ENCODE results near the gene MOK. TPM values are rescaled to one million over a fixed set of nuclear protein-coding genes. Genes with fewer than 3 reads are reported as not detected.
"Not testable (repeated sequence)": the region's sequence is repeated elsewhere in the genome, so short reads cannot be mapped to it uniquely, and the experiment has no call there.

MOK gene
- polyA plus RNA-seq, 1 donor, result 11.1 TPM

DNA sequence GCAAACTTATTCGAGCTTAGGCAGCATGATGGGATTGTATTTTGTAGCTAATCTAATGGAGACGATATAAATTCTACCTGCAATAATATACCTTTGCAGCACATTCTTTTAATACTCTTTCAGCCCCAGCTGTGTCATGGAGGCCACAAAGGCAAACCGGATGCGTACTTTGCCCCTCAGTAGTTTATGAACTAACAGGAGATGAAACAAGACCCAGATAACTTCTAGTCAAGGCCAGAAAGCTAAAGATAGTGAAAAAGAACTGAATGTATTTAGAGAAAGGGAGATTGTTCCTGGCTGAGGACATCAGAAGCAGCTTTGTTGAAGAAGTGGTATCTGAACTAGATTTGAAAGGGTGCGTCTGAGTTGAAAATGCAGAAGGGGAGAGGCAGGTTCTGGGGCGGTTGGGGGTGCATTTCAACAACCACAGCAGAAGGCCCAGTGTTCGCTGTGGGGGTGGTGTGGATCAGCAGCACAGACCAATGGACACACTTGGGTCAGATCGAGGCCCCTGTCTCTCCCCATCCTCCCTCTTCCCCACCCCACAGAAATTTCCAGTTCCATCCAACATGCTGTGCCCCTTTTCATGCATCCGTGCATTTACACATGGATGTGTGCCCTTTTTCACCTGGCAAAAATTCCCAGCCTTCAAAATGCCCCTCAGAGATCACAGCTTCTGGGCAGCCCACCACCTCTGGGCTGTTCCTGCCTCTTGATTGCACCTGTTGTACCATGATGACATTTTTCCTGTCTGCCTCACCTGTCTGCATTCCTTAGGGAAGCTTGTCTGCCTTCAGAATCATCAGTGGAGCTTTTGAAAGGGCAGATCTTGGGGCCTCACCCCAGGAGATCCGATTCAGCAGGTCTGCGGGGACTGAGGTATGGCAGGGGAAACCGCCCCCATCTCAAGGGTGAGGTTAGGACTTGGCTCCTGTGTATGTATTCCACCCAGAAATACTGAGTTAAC, 16.8 kb upstream of the MOK start:
- DNase-seq, result peak; percentile 14

DNA sequence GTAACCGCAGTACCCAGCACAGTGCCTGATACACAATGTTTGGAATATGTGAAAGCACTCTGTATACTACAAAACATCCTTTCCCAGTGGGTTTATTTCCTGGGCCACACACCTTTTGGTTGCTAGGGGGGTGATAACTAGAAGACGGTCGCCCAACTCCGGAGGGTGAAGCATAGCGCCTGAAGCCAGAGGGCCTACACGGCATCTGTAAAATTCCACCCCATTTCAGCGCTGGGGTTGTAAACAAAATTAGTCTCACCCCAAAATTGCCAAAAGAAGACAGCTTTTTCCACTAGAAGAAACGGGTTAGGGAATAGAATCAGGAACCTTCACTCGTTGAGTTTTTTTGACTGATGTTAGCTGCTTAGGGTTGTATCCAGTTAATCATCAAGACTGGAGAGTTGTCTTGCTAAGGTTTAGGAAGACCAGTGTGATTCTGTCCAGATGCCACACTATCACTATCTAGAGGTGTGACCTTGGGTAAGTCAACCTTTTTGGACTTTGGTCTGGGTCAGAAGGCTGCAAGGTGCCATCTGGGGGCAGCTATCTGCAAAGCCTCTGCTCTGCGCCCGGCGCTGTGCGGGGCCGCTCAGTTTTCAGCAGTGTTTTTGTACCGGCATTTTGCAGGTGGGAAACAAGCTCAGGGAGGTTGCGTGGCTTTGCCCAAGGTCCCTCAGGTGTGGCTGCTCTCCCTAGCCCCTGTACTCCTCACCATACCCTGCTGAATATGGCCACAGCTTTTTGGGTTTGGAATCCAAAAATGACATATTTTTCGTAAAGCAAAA, 15.9 kb upstream of the MOK start:
- DNase-seq, result no peak

DNA sequence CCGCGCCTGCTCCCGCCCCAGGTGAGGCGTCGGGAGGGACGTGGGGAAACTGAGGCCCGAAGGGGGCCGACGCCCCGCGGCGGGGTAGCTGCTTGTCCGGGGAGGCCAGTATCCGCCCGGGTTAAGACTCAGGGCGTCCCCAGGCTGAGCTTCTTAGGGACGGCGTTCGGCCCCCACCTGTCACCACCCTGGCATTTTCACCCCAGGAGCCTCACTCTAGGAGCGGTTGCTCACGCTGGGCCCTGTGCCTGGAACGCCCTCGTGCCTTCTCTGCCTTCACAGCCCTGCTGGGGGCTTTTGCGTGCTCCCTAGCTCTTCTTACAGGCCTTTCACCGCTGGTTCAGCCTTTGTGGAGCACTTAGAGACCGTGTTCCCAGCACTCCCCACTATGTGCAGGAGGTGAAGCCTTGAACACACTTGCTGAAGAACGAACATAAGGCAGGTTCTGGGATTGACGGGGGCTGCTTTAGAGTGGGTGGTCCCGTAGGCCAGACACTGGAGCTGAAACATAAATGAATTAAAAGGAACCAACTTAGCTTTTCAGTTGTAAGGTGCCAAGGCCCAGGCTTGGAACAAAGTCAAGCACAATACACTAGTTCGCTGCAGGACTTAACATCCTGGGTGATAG, 15.2 kb upstream of the MOK start:
- peak; percentile 56 for DNase-seq

DNA sequence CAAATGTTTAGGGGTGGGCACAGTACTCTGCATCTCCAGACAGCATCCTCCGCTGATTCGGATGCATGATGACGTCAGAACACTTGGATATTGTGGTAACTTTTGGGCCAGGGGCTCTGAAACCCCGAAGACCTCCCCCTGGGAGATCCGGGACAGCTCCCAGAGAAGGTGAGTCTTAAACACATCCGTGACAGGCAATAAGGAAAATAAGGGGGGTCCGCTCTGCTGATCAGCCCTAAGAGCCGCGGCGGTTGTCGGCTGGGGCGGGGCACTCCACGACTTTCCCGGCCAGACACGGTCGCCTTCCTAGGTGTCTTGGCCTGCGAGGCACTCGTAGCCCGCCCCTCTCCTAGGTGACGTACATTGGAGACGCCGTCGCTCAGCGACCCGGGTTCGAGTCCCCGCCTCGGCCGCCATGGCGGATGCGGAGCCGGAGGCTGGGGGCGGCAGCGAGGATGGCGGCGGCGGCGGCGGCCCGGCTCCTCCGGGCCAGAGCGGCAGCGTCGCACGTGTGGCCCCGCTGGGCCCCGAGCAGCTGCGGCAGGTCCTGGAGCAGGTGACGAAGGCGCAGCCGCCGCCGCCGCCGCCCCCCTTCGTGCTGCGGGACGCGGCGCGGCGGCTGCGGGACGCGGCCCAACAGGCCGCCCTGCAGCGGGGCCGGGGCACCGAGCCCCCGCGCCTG, 14.5 kb upstream of the MOK start, which contains the start of gene ZNF839:
Gene ZNF839 (plus strand): TSS at position 396 of the 682 bp plus-strand sequence. CDS start 20 bp downstream, at position 416.
- peak; percentile 91 for DNase-seq

DNA sequence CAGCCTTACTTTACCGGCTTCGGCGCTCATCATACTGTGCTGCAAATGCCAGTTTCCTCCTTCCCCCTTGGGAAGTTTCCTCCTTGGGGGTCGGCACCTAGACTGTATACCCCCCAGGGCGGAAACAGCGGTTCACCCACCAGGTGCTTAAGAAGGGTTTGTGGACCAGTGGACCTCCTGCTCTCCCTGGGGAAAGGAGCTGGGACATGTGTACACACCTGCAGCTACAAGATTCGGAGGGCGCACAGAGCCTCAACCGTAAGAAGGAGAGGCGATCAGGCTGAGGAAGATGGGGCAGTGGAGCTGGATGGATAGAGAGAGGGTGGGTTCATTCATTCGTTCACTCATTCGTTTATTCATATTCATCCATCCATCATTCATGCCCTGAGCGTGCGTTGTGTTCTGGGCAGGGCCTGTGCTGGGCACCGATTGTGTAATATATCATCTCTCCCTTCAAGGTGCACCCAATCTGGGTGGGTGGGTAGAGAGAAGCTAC, 13.9 kb upstream of the MOK start:
- DNase-seq, result no peak

DNA sequence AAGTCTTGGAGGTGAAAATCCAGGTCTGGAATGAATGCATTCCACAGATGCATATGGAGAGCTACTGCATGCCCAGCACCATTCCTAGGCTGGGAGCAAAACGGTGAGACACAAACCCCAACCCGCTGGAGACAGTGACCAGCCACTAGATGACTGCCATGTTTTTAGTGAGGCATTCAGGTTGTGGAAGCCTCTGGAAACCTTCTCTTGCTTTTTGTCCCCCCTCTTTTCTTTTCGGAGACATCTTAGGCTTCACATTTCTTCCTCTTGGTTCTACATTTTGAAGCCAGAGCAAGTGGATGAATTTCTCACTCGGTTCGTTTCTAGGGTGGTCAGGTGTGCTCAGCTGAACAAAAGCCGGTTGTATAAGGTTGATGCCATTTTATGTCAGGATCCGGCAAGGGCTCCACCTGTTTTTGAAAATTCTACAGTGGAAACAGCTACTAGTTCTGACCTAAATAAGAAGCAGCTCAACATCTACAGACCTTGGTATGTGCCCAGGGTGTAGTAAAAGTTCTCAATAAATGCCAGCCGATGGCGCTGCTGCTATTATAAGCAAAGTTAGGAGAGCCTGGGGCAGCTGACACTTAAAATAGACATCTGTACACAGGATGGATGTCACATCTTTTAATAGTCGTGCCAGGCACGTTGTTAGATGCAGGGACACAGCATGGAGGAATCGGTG, 12.7 kb upstream of the MOK start:
- DNase-seq, result peak; percentile 8

DNA sequence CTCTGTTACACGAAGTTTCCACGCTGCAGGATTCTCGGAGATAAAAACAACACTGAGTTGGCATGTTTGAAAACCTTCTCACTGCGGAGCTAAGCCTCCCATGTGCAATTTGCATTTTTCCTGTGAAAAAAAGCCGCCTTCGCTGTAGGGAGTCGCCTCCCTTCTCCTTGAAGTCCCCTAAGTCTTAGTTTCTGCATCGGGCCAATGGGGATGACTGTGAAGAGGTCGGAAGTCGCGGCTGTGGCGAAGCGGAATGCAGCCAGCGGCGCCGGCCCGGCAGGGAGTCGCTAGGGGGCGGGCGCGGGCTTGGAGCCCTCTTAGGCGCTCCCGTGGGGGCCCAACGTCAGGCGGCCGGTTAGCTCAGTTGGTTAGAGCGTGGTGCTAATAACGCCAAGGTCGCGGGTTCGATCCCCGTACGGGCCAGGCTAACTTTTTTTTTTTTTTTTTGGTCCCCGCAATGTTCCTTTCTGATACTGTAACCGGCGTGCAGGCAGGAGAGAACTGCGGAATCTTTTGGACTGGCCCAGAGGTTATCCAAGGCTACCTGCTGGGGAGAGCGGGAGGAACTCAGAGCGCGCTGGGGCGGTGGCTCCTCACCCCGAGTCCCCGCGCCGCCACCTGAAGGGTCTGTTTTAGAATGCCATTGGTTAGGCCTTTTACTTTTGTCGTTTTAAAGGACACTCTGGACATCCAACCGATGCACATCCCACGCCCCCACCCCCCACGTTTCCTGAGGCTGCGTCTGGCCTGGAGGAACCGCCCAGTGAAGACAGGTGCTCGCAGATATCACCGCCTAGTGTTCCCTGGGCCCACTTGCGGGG, 12.0 kb upstream of the MOK start:
- peak; percentile 91 for DNase-seq

DNA sequence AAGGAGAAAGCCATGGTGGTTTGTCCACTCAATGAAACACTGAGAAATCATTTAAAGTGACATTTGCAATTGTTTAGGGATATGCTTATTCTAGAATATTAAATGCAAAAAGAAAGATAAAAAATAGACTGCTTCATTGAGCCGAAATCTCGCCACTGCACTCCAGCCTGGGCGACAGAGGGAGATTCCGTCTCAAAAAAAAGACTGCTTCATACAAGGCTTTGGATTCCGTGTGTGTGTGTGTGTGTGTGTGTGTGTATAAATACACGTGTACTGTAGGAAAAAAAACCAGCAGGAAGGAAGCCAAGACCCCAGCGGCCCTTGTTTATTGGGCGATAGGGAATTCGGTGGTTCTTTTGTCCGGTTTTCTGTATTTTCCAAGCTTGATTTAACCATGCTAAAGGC, 11.4 kb upstream of the MOK start:
- peak; percentile 84 for DNase-seq

DNA sequence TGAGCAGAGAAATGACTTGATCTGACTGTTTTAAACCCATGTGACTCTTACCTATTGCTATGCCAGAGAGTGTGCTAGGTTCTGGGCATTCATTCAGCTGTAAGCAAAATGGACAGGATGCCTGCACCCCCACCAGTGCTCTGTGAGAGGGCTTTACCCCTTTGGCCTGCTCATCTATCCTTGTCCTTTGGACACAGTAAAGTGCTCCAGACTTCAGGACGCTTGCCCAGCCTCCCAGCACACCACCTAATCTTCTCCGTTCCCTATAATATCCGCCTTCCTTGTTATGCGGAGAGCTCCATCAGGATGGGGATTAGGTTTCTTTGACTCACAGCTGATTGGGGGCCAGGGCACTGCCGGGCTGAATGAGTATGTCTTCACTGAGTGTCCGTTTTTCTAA, 10.2 kb upstream of the MOK start:
- no peak for DNase-seq

DNA sequence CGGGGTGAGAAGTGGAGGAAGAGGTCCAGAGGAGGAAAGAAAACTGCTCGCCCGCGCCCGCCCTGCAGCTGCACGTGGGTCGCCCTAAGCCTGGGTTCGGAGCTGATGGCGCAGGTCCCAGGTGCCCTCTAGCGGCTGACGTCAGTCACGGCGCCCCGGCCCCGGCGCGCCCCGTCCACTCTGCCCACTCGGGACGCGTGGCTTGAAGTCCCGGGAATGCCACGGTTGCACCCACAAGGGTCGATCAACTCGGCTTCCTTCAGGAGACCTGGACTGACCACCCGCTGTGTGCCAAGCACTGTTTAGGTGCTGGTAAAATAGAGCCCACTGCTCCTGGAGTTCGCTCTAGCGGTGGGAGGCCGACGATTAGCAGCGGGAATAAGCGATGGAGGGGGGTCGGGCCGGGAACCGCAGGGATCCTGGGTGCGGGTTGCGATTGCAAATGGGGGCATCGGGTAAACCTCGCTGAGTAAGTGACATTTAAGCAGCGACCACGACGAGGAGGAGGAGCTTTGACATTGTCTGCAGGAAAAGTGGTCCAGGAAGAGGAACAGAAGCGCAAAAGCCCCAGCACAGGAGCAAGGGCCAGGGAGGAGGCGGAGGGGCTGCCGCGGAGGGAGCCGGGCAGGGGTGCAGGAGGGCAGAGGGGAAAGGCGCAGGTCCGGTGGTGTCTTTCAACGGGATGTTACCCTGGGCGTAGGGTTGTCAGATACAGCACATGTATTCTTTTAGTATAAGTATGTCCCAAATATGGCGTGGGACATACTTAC, 9.5 kb upstream of the MOK start:
- peak; percentile 87 for DNase-seq

DNA sequence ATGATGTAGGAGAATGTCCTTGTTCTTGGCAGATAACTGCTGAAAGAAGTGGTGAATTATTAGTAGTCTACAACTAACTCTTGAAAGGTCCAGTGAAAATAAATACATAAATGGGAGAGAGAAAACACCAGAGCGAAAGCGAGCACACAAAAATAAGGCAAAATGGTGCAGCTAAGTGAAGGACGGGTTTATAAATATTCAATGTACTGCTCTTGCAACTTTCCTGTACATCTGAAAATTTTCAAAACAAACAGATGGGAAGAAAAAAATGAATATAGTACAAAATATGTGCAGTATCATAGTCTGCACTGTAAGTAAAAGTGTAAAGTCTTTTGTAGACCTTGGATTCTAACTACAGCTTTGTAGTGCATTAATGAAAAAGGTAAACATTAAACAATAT, 1.3 kb downstream of the MOK start:
- DNase-seq, result no peak

DNA sequence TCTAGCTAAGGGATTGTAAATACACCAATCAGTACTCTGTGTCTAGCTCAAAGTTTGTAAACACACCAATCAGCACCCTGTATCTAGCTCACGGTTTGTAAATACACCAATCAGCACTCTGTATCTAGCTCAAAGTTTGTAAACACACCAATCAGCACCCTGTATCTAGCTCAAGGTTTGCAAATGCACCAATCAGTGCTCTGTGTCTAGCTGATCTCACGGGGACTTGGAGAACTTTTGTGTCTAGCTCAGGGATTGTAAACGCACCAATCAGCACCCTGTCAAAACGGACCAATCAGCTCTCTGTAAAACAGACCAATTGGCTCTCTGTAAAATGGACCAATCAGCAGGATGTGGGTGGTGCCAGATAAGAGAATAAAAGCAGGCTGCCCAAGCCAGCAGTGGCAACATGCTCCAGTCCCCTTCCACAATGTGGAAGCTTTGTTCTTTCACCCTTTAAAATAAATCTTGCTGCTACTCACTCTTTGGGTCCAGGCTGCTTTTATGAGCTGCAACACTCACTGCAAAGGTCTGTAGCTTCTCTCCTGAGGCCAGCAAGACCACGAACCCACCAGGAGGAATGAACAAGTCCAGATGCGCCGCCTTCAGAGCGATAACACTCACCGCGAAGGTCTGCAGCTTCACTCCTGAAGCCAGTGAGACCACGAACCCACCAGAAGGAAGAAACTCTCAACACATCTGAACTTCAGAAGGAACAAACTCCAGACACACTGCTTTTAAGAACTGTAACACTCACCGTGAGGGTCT, 6.5 kb downstream of the MOK start:
- not testable (repeated sequence) for DNase-seq

DNA sequence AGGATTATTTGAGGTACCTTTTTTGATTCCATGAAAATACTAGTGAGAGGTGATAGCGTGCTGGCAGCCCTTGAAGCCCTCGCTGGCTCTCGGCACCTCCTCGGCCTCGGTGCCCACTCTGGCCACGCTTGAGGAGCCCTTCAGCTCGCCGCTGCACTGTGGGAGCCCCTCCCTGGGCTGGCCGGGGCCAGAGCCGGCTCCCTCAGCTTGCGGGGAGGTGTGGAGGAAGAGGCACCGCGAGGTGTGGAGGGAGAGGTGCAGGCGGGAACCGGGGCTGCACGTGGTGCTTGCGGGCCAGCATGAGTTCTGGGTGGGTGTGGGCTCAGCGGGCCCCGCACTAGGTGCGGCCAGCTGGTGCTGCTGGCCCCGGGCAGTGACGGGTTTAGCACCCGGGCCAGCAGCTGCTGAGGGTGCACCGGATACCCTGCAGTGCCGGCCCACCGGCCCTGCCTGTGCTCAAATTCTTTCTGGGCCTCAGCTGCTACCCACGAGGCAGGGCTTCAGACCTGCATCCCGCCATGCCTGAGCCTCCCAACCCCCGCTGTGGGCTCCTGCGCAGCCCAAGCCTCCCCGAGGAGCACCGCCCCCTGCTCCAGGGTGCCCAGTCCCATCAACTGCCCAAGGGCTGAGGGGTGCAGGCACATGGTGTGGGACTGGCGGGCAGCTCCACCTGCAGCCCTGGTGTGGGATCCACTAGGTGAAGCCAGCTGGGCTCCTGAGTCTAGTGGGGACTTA, 7.4 kb downstream of the MOK start:
- no peak for DNase-seq

DNA sequence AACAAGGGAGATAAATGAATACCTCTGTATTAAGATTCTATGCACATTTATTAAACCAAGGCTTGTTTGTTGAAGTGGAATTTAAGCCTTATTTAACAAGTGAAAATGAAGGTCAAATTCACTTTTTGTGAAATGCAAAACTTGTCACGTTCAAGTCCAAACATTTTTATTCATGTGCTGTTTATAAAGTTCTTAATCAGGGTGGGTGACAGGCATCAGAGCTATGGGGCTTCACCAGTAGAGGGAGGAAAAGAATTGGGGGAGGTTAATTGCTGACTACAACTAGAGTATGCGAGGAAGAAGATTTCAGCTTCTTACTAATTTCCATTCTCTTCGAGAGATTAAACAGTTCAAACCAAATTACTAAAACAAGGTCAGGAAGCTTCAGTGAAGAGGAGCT, 9.7 kb downstream of the MOK start:
- no peak for DNase-seq

DNA sequence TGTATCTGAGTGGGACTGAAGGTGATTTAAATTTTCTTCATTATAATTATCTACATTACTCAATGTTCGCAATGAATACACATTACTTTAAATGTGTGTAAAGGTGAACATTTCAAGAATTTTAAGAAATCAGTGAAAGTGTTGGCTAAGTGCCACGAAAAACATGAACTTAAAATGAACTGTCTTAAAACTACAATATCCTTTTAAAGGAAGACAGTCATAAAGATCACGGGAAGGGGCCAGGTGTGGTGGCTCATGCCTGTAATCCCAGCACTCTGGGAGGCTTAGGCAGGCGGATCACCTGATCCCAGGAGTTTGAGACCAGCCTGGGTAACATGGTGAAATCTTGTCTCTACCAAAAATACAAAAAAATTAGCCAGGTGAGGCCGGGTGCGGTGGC, 11.2 kb downstream of the MOK start:
- no peak for DNase-seq

DNA sequence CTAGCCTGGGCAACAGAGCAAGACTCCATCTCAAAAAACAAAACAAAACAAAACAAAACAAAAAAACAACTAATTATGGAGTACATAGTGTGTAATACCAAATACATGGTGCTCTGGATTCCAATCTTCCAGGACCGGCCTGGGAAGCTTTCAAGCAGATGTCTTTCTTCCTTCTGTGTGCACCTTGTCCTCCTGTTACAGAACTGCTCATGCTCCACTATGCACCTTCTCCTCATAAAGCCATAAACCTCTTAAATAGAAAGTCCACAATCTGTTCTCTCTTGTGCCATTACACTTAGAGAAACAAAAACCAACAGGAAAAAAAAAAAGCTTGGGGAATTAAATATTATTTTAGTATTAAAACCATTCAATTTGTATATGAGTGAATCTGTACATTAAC, 12.5 kb downstream of the MOK start:
- DNase-seq, result no peak

DNA sequence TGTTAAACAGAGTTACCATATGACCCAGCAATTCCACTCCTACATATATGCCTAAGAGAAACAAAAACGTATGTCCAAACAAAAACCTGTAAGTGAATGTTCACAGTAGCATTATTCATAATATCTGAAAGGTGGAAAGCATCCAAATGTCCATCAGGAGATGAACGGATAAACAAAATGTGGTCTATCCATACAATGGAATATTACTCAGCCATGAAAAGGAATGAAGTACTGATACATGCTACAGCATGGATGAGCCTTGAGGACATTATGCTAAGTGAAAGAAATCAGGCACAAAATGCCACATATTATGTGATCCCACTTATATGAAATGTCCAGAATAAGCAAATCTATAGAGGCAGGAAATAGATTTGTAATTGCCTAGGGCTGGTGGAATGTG, 16.8 kb downstream of the MOK start:
- no peak for DNase-seq

DNA sequence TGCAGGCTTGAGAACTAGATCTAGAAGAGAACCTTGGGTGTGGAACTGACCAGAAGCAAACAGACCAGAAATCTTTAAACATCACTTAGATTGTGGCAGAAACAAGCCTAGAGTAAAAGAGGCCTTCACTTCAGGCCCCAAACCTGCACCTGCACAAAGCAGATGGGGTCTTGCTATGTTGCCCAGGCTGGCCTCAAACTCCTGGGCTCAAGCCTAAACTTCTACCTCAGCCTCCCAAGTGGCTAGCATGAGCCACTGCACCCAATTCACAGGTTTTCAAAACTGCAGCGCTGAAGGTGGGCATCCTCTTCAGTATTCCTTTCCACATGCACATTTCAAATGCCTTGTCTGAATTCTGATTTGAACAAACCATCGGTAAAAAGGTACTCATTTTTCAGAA, 19.9 kb downstream of the MOK start:
- no peak for DNase-seq

Measured in hindlimb muscle (tissue), 1 donor.